Measurements from ENCODE around the gene SLC9A3.
A peak's percentile ranks its signal among the peaks of the same experiment; 100 is the strongest.

The SLC9A3 gene

GRCh38 chr5:538271-538771 lies 14.1 kb upstream of the SLC9A3 start:
- no peak for DNase-seq

- DNase-seq = no peak
These were observed 13.4 kb upstream of the SLC9A3 start for GRCh38 chr5:537621-538071.

GRCh38 chr5:537098-537497 lies 12.8 kb upstream of the SLC9A3 start:
- DNase-seq = no peak

- DNase-seq = no peak
These were observed 11.8 kb upstream of the SLC9A3 start for GRCh38 chr5:535846-536698.

- no peak for DNase-seq
These were observed 10.8 kb upstream of the SLC9A3 start for GRCh38 chr5:534743-535671.

- no peak for DNase-seq
These were observed 9.9 kb upstream of the SLC9A3 start for GRCh38 chr5:533955-534742.

GRCh38 chr5:533243-533954 lies 9.2 kb upstream of the SLC9A3 start:
- DNase-seq = no peak

- no peak for DNase-seq
These were observed 8.4 kb upstream of the SLC9A3 start for GRCh38 chr5:532521-533242.

GRCh38 chr5:531749-532315 lies 7.6 kb upstream of the SLC9A3 start:
- DNase-seq = no peak

GRCh38 chr5:531101-531748 lies 7.0 kb upstream of the SLC9A3 start:
- DNase-seq = no peak

- peak in 1 of 2 donors; percentile 16 for DNase-seq
These were observed 6.0 kb upstream of the SLC9A3 start for GRCh38 chr5:530001-530955.

GRCh38 chr5:528629-529511 lies 4.6 kb upstream of the SLC9A3 start:
- DNase-seq = no peak

- no peak for DNase-seq
These were observed 3.7 kb upstream of the SLC9A3 start for GRCh38 chr5:527646-528628.

- no peak for DNase-seq
These were observed 2.3 kb upstream of the SLC9A3 start for GRCh38 chr5:526456-527088.

GRCh38 chr5:525916-526315 lies 1.7 kb upstream of the SLC9A3 start:
- DNase-seq = no peak

Data from CD4-positive, alpha-beta T cell treated with Interleukin-4 for 1 hour (primary cell).